GM18508 (cell line): ENCODE measurements around the gene TLK2.
"Not testable (repeated sequence)": the region's sequence is repeated elsewhere in the genome, so short reads cannot be mapped to it uniquely, and the experiment has no call there.

ENCODE experiments used
- ATAC-seq: cut with Tn5 transposase; IDR thresholded peaks from one replicate; pipeline ENCODE4 v1.9.1; 2021; ENCODE audit warnings: moderate number of reproducible peaks; ENCODE audit not compliant: insufficient read depth, unreplicated experiment

TLK2 gene

DNA sequence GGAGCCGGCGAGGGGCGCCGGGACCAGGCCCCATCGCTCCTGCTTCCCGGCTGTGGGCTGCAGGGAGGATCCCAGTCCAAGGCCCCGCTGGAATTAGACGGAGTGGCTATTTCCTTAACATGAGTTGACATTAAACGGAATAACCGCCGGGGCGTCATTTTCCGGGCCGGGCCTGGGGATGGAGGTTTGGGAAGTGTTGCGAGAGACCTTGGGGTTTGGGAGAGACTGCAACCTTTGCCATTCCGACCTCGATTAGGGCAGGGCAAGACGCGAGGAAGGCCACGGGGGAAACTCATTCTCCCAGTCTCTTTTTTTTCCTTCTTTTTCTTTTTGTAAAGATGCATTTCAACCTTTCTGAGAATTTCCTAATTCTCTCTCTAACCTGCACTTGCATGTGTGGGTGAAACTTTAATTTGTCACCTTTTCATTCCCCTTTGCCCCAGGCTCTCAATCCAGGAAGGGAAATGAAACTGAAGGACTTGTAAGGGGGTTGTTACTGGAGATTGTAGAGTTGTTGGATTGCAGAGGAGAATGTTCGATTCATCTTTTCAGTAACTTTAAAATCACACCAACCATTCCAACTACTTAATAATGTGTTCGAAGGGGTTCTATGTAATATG is 1.1 kb downstream of the TLK2 start:
- not testable (repeated sequence) for ATAC-seq

DNA sequence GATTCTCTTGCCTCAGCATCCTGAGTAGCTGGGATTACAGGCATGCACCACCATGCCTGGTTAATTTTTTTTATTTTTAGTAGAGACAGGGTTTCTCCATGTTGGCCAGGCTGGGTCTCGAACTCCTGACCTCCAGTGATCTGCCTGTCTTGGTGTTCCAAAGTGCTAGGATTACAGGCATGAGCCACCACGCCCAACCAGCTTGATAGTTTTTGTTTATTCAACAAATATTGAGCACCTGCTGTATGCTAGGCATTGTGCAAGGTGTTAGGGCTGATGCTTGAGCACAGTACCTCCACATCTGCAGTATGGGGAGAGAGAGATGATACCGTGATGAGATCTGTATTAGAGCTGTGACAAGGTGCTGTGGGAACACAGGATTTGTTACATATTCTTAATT is 3.9 kb downstream of the TLK2 start:
- ATAC-seq, result not testable (repeated sequence)

DNA sequence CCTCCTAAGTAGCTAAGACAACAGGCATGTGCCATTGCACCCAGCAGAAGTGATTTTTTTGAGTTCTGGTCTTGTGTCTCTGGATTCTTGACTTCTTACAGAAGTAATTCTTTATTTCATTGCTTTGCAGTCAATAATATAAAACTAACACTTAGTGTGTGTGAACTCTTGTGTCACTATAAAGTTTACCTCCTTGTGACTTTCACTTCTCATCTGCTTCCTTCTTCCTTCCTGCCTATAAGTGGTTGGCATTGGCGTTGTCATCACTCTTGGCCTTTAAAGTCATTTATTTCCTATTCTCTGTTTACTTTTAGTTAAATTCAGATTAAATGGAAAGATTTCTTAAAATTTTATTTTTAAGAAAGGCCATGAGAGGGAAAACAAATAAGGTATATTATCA is 12.4 kb downstream of the TLK2 start:
- not testable (repeated sequence) for ATAC-seq

DNA sequence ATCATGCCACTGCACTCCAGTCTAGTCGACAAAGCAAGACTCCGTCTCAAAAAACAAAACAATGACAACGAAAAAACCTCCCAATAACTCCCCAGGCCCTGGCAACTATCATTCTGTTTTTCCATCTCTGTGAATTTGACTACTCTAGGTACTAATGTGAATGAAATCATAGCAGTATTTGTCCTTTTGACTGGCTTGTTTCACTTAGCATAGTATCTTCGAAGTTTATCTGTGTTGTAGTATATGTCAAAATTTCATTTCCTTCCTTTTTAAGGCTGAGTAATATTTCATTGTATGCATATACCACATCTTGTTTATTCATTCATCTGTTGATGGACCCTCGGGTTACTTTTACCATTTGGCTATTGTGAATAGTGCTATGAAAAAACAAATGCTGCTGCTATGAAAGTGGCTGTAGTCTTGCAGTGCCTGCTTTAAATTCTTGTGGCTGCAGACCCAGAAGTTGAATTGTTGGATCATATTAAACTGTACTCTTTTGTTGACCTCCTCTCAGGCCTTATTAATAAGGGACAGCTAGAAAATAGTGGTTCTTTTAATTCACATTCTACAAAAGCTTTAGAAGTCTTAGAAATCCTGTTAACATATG is 14.5 kb downstream of the TLK2 start:
- ATAC-seq, result not testable (repeated sequence)

DNA sequence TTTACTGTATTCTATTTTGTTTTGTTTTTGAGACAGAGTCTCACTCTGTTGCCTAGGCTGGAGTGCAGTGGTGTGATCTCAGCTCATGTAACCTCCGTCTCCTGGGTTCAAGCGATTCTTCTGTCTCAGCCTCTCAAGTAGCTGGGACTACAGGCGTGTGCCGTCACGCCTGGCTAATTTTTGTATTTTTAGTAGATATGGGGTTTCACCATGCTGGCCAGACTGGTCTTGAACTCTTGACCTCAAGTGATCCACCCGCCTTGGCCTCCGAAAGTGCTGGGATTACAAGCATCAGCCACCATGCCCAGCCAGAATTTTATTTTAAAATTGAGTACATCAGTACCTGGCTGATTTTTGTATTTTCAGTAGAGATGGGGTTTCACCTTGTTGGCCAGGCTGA is 15.4 kb downstream of the TLK2 start:
- ATAC-seq, result not testable (repeated sequence)

GRCh38 chr17:62496344-62496743 is 17.7 kb downstream of the TLK2 start:
- not testable (repeated sequence) for ATAC-seq

DNA sequence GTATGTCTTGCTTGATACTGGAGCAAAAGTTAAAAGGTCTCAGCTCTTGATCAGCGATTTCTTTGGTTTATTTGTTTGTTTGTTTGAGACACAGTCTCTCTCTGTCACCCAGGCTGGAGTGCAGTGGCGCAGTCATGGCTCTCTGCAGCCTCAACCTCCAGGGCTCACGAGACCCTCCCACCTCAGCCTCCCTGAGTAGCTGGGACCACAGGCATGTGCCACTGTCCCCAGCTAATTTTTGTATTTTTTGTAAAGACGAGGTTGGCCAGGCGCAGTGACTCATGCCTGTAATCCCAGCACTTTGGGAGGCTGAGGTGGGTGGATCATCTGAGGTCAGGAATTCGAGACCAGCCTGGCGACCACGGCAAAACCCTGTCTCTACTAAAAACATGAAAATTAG is 20.2 kb downstream of the TLK2 start:
- not testable (repeated sequence) for ATAC-seq

DNA sequence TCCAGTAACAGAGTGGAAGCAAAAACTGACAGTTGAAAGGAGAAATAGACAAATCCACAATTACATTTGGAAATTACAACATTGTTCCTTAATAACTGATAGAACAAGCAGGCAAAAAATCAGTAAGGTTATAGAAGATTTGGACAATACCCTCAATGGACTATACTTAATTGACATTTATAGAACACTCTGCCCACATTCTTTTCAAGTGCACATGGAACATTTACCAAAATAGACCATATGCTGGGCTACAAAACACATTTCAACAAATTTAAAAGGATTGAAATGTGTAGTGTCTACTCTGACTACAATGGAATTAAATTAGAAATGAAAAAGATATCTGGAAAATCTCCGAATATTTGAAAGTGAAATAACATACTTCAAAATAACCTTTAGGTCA is 21.8 kb downstream of the TLK2 start:
- not testable (repeated sequence) for ATAC-seq

DNA sequence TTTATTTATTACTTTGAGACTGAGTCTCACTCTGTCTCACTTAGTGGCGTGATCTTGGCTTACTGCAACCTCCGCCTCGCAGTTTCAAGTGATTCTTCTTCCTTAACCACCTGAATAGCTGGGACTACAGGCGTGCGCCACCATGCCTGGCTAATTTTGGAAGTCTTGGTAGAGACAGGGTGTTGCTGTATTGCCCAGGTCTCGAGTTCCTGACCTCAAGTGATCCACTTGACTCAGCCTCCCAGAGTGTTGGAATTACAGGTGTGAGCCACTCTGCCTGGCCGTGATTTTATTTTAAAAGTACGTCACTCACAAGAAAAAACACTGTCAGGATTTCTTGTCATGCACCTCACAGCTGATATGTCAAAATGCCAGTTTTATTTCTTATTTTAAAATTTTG is 26.2 kb downstream of the TLK2 start:
- not testable (repeated sequence) for ATAC-seq

GRCh38 chr17:62507191-62507836 is 28.7 kb downstream of the TLK2 start:
- peak; percentile 48 for ATAC-seq

DNA sequence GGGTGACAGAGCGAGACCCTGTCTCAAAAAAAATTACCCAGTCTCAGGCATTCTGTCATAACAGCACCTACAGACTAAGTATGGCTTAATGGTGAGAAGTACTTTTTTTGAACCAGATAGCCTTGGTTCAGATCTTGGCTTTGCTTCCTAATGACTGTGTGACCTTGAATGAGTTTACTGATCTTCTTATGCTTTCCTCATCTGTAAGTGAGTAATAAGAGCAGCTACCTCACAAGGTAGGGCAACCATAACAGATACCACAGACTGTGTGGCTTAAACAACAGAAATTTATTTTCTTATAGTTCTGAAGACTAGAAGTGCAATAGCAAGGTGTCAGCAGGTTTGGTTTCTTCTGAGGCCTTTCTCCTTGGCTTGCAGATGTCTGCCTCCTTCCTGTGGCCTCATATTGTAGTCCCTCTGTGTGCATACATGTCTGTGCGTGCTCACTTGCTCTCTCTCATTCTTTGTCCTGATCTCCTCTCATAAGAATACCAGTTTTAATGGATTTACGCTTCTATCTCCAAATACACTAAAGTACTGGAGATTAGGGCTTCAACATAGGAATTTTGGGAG is 31.7 kb downstream of the TLK2 start:
- not testable (repeated sequence) for ATAC-seq

DNA sequence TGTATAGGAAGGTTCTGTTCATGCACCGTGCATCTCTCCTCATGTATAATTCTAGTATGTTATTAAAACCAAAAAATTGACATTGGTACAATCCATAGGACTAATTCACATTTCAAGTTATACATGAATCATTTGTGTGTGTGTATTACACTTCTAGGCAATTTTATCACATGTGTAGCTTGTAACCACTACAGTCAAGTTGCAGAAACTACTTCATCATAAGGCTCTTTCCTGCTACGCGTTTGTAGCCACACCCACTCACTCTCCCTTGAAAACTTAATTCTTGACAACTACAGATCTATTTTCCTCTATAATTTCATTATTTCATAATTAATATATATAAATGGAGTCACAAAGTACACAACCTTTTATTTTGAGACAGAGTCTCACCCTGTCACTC is 32.4 kb downstream of the TLK2 start:
- not testable (repeated sequence) for ATAC-seq

GRCh38 chr17:62516376-62516775 is 37.8 kb downstream of the TLK2 start:
- not testable (repeated sequence) for ATAC-seq

- ATAC-seq, result not testable (repeated sequence)
Measured at GRCh38 chr17:62521295-62521694, 42.7 kb downstream of the TLK2 start.

DNA sequence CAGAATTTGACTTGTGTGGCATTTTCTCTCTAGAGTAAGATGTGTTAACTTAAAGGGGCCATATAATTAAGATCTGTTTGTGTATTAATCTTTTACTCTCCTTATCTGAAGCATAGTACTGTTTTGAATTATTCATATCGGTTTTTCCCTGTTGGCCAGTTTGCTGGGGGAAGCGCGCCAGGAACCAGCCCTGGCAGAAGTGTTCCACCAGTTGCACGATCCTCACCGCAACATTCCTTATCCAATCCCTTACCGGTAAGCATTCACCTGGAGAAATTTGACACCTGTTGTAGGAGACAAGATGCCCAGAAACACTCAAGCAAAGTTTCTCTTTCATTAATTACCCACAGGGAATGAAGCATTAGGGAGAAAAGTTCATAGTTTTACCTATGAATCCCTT is 45.5 kb downstream of the TLK2 start:
- ATAC-seq, result not testable (repeated sequence)

DNA sequence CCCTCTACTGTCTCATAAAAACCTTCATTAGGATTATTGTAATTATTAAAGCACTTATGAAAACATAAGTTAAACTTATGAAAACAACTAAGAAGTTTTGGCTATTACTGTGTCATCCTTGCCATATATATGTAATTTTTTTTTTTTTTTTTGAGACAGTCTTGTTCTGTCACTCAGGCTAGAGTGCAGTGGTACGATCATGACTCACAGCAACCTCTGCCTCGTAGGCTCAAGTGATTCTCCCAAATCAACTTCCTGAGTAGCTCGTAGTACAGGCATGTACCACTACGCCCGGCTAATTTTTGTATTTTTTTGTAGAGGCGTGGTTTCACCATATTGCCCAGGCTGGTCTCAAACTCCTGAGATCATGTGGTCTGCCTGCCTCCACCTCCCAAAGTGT is 46.7 kb downstream of the TLK2 start:
- ATAC-seq, result not testable (repeated sequence)

DNA sequence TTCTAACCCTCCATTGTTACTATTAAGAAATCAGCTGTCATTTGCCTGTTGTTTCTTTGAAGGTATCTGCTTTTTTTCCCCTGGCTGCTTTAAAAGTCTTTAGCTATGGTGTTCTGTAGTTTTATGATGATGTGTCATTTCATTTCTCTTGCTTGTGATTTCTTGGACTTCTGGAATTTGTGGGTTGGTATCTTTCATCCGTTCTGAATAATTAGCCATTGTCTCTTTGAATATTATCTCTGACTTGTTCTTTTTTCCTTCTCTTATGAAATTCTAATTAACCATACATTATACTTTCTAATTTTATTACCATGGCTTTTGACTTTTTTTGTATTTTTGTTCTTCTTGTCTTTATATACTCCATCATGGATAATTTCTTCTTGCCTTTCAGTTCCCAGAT is 52.3 kb downstream of the TLK2 start:
- ATAC-seq, result not testable (repeated sequence)

- not testable (repeated sequence) for ATAC-seq
Measured at GRCh38 chr17:62536557-62536956, 57.9 kb downstream of the TLK2 start.

- ATAC-seq, result not testable (repeated sequence)
Measured at GRCh38 chr17:62541073-62541472, 62.4 kb downstream of the TLK2 start.

DNA sequence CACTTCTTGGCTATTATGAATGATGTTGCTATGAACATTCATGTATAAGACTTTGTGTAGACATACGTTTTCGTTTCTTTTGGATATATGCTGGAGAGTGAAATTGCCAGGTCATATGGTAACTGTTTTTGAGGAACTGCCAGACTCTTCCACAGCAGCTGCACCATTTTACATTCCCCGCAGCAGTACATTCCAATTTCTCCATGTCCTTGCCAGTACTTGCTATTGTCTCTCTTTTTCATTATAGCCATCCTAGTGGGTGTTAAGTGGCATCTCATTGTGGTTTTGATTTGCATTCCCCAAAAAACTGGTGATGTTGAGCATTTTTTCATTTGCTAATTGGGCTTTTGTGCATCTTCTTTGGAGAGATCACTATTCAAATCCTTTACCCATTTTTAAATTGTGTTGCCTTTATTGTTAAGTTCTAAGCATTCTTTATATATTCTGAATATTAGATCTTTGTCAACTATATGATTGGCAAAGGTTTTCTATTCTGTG is 64.7 kb downstream of the TLK2 start:
- ATAC-seq, result not testable (repeated sequence)

DNA sequence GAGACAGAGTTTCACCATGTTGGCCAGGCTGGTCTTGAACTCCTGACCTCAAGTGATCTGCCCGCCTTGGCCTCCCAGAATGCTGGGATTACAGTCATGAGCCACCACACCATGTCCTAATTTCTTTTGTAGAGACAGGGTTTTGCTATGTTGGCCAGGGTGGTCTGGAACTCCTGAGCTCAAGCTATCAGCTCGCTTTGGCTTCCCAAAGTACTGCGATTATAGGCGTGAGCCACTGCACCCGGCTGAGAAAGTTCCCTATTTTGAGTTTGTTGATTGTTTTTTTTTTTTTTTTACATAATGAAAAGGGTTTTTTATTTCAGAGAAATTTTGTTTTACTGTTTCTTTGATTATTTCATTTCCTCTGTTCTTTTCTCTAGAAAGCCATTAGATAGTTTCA is 67.4 kb downstream of the TLK2 start:
- ATAC-seq, result not testable (repeated sequence)
